ENCODE measurements around the gene PRR32. TPM values are rescaled to one million over a fixed set of nuclear protein-coding genes. Genes with fewer than 3 reads are reported as not detected.
"Not testable (repeated sequence)": the region's sequence is repeated elsewhere in the genome, so short reads cannot be mapped to it uniquely, and the experiment has no call there.

The PRR32 gene, protein sequence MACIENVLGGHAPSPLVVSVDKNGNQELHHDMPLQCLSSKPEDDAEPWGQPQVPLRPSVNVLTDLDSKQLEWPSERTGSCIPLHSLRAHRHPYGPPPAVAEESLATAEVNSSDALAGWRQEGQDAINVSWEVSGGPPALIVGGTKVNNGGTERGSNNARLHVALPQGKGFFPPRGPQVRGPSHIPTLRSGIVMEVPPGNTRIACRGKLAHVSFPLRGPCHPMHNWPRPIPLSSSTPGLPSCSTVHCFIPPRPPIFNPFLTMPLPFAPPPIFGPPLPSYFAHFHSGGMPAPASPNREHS
- not detected for total RNA-seq

DNA sequence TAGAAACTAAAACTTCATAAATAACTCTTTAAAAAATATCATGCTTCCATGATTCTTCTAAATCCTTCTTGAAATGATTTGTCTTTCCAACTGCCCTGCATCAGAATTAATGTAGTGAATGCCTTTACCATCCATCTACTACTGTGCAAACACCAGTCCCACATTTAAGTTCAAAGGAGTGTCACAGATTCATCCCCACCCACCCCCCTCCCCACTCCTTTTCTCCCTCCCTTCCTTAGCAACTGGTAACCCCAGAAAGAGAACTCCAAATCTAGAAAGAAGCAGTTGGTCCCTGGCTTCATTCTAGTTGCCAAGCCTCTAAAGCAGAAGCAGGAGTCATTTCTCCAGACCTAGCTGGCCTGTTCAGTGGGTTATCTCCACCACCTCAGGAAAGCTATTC is at the start of gene PRR32:
Gene PRR32, plus strand, starts transcription at position 301 of the 400 bp plus-strand sequence. CDS start 115 bp downstream, outside the sequence.
- H3K27ac Mint-ChIP-seq = no peak within 1 kb of the TSS
- no peaks in the 10 kb centered on the region for H3K36me3 Mint-ChIP-seq
- no peak within 1 kb of the TSS for H3K4me3 Mint-ChIP-seq
- H3K4me1 Mint-ChIP-seq = no peaks in the 10 kb centered on the region
- CTCF ChIA-PET = no interaction called here
- DNase-seq = no peak
- H3K9me3 Mint-ChIP-seq (ENCODE audit: low read depth) = peaks cover 2% of the 10 kb centered on the region
- no peak for ATAC-seq
- H3K27me3 Mint-ChIP-seq = no peaks in the 10 kb centered on the region

DNA sequence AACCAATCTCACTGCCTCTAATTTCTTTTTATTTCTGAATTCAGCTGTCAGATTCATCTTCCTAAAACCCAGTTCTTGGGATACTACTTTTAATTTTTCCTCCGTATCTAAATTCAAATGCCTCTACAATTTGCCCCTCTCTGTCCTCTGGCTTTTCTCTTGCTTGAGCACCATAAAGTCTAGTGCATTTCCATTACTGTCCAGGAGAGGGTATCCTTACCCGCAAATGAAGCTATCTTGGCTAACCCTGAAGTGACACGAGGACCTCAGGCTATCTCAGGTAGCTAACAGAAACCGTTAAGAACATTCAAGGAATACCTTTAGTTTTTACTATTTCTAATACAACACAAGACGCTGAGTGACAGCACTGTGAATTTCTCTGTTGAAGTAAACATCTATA is 49.4 kb upstream of the PRR32 start:
- Mint-ChIP-seq H3K4me1 (no peaks in the 10 kb centered on the region), H3K4me3 (no peak overlapping the region), H3K27ac (no peak overlapping the region), H3K9me3 (ENCODE audit: low read depth) (no peaks in the 10 kb centered on the region), H3K27me3 (no peaks in the 10 kb centered on the region), H3K36me3 (no peaks in the 10 kb centered on the region)
- CTCF ChIA-PET = no interaction called here
- ATAC-seq (no peak), DNase-seq (no peak)

DNA sequence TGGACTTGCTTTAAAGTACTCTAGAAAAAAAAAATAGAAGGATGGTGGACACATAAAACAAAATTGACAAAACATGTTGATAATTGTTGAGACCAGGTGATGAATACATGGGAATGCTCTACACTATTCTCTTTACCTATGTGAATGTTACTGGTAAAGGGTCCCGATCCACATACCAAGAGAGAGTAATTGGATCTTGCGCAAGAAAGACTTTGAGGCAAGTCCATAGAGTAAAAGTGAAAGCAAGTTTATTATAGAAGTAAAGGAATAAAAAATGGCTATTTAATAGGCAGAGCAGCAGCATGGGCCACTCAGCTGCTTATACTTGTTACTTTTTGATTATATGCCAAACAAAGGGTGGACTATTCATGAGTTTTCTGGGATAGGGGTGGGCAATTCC is 34.0 kb upstream of the PRR32 start:
- ATAC-seq (no peak), DNase-seq (no peak)
- no peak overlapping the region for H3K4me3 Mint-ChIP-seq
- H3K36me3 Mint-ChIP-seq = no peaks in the 10 kb centered on the region
- CTCF ChIA-PET = no interaction called here
- no peaks in the 10 kb centered on the region for H3K9me3 Mint-ChIP-seq (ENCODE audit: low read depth)
- no peaks in the 10 kb centered on the region for H3K4me1 Mint-ChIP-seq
- H3K27me3 Mint-ChIP-seq = no peaks in the 10 kb centered on the region
- H3K27ac Mint-ChIP-seq = no peak overlapping the region

DNA sequence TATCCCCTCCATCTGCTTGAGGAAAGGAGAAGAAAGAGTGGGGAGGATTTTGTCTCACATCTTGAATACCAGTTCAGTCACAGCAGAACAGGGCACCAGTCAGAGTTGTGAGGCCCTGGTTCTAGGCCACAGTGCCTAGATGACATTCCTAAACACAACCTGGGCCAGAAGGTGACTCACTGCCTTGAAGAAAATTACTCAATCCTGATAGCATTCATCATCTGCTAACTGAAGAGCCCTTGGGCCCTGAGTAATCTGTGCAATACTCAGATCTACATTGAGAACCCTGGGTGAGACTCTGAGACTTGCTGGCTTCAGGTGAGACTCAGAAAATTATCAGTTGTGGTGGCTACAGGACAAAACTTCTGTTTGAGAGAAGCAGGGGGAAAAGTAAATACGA is 20.5 kb upstream of the PRR32 start:
- CTCF ChIA-PET = no interaction called here
- no peak overlapping the region for H3K27ac Mint-ChIP-seq
- ATAC-seq (no peak), DNase-seq (no peak)
- H3K4me1 Mint-ChIP-seq = no peaks in the 10 kb centered on the region
- no peaks in the 10 kb centered on the region for H3K36me3 Mint-ChIP-seq
- no peaks in the 10 kb centered on the region for H3K27me3 Mint-ChIP-seq
- no peak overlapping the region for H3K4me3 Mint-ChIP-seq
- H3K9me3 Mint-ChIP-seq (ENCODE audit: low read depth) = no peaks in the 10 kb centered on the region

DNA sequence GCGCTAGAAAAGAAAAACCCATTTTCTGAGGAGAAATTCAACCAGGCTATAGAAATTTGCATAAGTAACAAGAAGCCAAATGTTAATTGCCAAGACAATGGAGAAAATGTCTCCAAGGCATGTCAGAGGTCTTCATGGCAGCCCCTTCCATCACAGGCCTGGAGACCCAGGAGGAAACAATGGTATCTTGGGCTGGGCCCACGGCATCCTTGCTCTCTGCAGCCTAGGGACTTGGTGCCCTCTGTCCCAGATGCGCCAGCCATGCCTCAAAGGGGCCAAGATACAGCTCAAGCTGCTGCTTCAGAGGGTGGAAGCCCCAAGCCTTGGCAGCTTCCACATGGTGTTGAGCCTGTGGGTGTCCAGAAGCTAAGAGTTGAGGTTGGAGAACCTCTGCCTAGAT is 12.7 kb upstream of the PRR32 start:
- ATAC-seq; H3K27me3 Mint-ChIP-seq; H3K36me3 Mint-ChIP-seq; DNase-seq; H3K9me3 Mint-ChIP-seq (ENCODE audit: low read depth); H3K4me1 Mint-ChIP-seq; CTCF ChIA-PET; H3K4me3 Mint-ChIP-seq; H3K27ac Mint-ChIP-seq: not testable (repeated sequence)

DNA sequence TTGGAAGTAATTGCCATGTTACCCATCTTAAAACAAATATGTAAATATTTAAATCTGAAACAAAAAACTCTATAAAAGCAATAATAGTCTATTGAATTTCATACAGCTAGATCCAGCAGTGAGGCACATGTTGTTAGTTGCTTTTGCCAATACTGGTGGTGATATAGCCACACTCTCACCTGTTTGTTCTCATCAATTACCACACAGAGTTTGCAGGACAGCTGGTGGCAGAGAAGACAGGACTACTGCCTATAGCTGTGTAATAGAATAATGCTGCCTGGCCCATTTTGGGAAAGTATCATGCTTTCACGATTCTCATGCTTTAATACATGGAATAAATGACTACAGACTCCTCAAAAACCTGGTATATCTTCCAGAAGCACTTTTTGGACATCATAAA is 3.7 kb upstream of the PRR32 start:
- no peak for DNase-seq

DNA sequence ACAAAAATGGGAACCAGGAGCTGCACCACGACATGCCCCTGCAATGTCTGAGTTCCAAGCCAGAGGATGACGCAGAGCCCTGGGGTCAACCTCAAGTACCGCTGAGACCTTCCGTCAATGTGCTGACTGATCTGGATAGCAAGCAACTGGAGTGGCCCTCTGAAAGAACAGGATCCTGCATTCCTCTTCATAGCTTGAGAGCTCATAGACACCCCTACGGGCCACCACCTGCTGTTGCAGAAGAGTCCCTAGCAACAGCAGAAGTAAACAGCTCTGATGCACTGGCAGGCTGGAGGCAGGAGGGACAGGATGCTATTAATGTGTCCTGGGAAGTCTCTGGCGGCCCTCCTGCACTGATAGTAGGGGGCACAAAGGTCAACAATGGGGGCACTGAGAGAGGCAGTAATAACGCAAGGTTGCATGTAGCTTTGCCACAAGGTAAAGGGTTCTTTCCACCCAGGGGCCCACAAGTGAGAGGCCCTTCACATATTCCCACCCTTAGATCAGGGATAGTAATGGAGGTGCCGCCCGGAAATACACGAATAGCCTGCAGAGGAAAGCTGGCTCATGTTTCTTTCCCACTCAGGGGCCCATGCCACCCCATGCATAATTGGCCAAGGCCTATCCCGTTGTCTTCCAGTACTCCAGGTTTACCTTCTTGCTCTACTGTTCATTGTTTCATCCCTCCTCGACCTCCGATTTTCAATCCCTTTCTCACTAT is 1.3 kb downstream of the PRR32 start:
- Mint-ChIP-seq H3K4me3 (no peak overlapping the region), H3K27me3 (no peaks in the 10 kb centered on the region), H3K9me3 (ENCODE audit: low read depth) (peaks cover 2% of the 10 kb centered on the region), H3K4me1 (no peaks in the 10 kb centered on the region), H3K36me3 (no peaks in the 10 kb centered on the region), H3K27ac (no peak overlapping the region)
- DNase-seq (no peak), ATAC-seq (no peak)
- CTCF ChIA-PET = no interaction called here

More for the DNA sequence above, 3.7 kb upstream of the PRR32 start:
- Mint-ChIP-seq H3K36me3 (no peaks in the 10 kb centered on the region), H3K27me3 (no peaks in the 10 kb centered on the region), H3K4me1 (no peaks in the 10 kb centered on the region), H3K9me3 (ENCODE audit: low read depth) (peaks cover 2% of the 10 kb centered on the region), H3K4me3 (no peak overlapping the region), H3K27ac (no peak overlapping the region)
- ATAC-seq = no peak
- CTCF ChIA-PET = no interaction called here

DNA sequence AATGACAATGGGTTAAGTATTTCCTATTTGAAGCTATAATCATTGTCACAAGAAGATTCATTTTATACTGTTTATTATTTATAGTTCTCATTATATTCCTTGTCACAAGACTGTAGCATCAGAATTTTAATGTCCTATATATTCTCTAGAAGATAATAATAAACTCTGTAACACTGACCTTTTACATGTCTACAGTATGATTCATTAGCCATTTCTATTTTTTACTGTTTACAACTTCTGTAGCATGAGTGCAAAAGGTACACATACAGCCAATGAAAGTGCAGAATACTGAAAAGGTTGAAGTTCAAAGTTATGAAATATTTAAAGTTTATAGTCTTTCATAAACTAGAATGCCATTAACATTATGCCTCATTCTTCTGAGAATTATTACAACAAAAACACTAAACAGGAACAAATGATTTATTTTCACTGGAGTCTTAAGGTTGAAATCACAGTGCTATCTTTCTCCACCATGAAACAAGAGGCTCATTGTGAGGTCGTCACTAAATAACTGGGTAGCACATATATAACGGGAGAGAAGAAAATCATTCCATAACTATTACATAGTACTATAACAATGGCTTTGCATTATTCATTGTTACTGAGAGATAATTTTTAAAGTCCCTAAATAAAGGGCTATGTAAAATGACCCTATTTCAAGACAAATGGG is 4.9 kb downstream of the PRR32 start:
- ATAC-seq (no peak), DNase-seq (no peak)
- Mint-ChIP-seq H3K9me3 (ENCODE audit: low read depth) (no peaks in the 10 kb centered on the region), H3K4me1 (no peaks in the 10 kb centered on the region), H3K27me3 (no peaks in the 10 kb centered on the region), H3K4me3 (no peak overlapping the region), H3K36me3 (no peaks in the 10 kb centered on the region), H3K27ac (no peak overlapping the region)
- CTCF ChIA-PET = no interaction called here

DNA sequence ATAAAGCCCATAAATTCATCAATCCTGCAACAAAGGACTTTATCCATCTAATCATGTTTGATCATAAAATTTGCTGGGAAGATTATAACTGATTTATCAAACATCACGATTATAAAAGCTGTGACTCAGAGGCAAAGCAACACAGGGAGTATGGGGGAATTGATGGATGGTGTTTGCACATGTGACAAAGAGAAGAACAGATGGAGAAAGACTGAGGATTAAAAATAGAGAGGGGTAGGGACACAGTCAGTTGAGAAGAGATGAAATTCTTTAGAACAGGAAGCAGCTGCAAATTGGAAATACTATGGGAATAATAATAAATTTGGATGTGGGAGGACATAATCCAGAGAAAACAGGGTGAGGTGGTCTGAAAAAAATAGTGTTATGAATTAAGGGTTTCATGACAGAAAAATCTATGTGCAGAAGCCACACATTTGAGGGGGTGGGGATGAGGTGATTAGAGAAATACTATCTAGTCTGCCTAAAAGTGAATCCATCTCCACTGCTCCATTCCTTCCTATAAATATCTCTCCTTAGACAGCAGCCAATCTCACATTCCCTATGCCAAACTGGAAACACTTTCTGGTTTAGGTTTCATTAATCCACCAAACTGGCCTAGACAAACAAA is 6.2 kb downstream of the PRR32 start:
- Mint-ChIP-seq H3K36me3 (no peaks in the 10 kb centered on the region), H3K9me3 (ENCODE audit: low read depth) (no peaks in the 10 kb centered on the region), H3K4me3 (no peak overlapping the region), H3K4me1 (no peaks in the 10 kb centered on the region), H3K27me3 (no peaks in the 10 kb centered on the region), H3K27ac (no peak overlapping the region)
- CTCF ChIA-PET = no interaction called here
- DNase-seq = no peak
- ATAC-seq = no peak

DNA sequence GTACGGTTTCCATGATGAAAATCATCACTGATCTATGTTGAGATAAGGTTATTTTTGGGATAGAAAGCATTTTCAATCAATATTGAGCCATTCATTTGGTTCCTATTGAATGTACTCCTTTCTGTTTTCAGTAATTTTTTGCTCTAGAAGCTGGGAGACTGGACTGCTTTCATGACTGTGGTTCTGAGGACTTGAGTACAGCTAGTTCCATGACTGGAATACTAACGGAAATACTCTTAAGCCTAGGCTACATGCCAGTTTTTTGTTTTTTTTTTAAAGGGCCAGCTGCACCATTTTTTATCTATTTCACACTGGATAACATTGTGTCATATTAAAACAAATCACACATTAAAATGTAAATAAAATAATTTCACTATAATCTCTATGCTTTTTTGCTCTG is 16.7 kb downstream of the PRR32 start:
- Mint-ChIP-seq H3K27me3 (no peaks in the 10 kb centered on the region), H3K4me1 (no peaks in the 10 kb centered on the region), H3K4me3 (no peak overlapping the region), H3K27ac (no peak overlapping the region), H3K9me3 (ENCODE audit: low read depth) (no peaks in the 10 kb centered on the region), H3K36me3 (no peaks in the 10 kb centered on the region)
- no peak for ATAC-seq
- no peak for DNase-seq
- CTCF ChIA-PET = no interaction called here

DNA sequence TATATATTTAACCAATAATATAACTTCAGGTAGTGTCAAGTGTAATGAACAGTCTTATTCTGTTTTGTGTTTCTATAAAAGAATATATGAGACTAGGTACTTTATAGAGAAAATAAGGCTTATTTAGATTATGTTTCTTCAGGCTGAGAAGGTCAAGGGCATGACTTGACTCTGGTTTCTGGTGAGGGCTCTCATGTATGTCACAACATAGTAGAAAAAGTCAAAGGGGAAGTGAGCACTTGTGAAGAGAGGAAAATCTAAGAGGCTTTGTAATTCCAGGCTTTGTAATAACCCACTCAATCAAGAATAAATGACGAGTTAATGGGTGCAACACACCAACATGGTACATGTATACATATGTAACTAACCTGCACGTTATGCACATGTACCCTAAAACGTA is 27.6 kb downstream of the PRR32 start:
- ATAC-seq (no peak), DNase-seq (no peak)
- Mint-ChIP-seq H3K4me3 (no peak overlapping the region), H3K27ac (no peak overlapping the region), H3K36me3 (no peaks in the 10 kb centered on the region), H3K4me1 (no peaks in the 10 kb centered on the region), H3K27me3 (no peaks in the 10 kb centered on the region), H3K9me3 (ENCODE audit: low read depth) (no peaks in the 10 kb centered on the region)
- CTCF ChIA-PET = no interaction called here

DNA sequence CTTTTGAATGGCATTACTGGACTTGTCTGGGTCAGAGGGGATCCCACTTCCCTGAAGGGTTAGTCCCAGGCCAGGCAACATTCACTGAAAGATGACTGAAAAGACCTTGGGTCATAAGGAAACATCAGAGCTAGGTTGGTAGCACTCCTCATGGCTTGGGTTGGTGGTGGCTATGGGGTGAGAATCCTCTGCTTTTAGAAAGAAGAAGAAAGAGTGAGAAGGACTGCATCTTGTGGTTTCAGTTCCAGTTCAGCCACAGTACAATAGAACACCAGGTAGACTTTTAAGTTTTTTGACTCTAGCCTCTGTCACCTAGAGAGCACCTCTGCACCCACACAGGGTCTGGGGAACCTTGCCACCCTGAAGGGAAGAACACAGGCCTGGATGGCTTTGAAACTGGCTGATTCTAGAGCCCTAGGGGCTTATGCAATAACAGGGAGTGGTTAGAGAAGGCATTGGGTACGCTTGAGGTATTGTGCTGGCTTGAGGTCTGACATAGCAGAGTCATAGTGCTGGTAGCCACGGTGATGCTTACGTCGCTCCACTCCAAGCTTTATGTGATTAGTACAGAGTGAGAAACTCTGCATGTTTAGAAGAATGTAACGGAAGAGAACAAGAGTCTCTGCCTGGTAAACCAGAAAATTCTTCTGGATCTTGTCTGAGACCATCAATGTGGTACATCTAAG is 36.5 kb downstream of the PRR32 start:
- CTCF ChIA-PET = no interaction called here
- ATAC-seq = no peak
- H3K36me3 Mint-ChIP-seq = no peaks in the 10 kb centered on the region
- H3K4me3 Mint-ChIP-seq = no peak overlapping the region
- no peak overlapping the region for H3K27ac Mint-ChIP-seq
- DNase-seq = no peak
- H3K4me1 Mint-ChIP-seq = no peaks in the 10 kb centered on the region
- H3K9me3 Mint-ChIP-seq (ENCODE audit: low read depth) = peaks cover 6% of the 10 kb centered on the region
- no peaks in the 10 kb centered on the region for H3K27me3 Mint-ChIP-seq
